GM12891 (cell line): ENCODE measurements around the gene LEAP2.

Source experiments
- POLR2A ChIP-seq: IDR thresholded peaks from 2 replicates; pipeline ENCODE4 v1.6.1; 2011; ENCODE audit warnings: low read depth, low read length, control low read depth
- POLR2AphosphoS5 ChIP-seq: IDR thresholded peaks from 2 replicates; pipeline ENCODE4 v1.6.1; 2011; ENCODE audit warnings: low read depth, low read length, control low read depth

DNA sequence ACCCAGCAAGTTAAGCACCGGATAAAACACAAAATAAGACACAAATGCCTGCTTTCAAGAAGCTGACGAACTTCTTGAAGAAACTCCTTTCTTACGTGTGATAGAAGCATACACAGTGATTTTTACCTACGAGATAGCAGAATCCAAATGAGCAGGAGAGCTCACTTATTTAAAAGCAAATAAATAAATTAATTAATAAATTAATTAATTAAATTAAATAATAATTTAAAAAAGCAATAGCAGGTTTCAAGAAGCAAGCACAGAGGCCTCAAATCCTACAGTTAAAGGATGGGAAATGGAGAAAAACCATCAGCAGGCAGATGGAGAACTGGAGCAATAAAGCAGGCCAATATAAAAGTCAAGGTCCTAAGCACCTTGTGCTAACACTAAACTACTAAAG lies 17.3 kb downstream of the LEAP2 start:
- TF ChIP-seq POLR2AphosphoS5 (no peak), POLR2A (no peak)
